HG02852 (cell line): ENCODE data around the gene MYBL2.
"Not testable (repeated sequence)": the region's sequence is repeated elsewhere in the genome, so short reads cannot be mapped to it uniquely, and the experiment has no call there.

Experiments
- ATAC-seq: cut with Tn5 transposase; IDR thresholded peaks from one replicate; pipeline ENCODE4 v1.9.1; 2021; ENCODE audit warnings: mild to moderate bottlenecking, moderate library complexity; ENCODE audit not compliant: unreplicated experiment

MYBL2 gene

GRCh38 chr20:43749734-43750294 is 82.9 kb downstream of the MYBL2 start:
- ATAC-seq: no peak

DNA sequence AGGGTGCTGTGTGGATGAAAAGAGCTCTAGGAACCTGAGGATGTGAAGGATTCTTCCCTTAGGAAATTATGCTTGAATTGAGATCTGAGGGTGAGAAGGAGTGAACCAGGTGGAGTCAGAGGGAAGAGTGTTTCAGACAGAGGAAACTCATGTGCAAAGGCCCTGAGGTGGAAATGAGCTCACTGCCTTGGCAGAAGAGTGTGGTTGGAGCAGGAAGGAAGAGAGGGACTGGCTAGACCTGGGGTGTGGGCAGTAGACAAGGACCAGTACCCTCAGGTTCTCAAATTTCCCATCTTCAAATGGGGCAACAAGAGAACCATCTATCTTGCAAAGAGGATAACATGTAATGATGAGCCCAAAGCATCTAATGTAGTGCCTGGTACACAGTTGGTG is 83.9 kb downstream of the MYBL2 start:
- ATAC-seq: no peak

GRCh38 chr20:43751167-43752050 is 84.5 kb downstream of the MYBL2 start:
- peak; percentile 77 for ATAC-seq

DNA sequence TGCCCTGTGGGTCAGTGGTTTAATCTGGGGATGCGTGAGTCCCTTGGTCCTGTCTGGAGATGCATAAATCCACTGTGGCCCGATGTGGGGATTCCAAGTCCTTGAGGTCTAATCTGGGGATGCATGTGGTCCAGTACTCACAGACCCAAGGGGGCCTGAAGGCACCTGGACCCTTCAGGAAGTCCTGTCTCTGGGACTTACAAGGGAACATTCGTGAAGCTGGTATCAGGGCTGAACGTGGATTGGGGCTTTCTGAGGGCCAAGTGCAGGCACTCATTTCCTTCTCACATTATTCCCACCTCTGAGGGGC is 85.1 kb downstream of the MYBL2 start:
- no peak for ATAC-seq

DNA sequence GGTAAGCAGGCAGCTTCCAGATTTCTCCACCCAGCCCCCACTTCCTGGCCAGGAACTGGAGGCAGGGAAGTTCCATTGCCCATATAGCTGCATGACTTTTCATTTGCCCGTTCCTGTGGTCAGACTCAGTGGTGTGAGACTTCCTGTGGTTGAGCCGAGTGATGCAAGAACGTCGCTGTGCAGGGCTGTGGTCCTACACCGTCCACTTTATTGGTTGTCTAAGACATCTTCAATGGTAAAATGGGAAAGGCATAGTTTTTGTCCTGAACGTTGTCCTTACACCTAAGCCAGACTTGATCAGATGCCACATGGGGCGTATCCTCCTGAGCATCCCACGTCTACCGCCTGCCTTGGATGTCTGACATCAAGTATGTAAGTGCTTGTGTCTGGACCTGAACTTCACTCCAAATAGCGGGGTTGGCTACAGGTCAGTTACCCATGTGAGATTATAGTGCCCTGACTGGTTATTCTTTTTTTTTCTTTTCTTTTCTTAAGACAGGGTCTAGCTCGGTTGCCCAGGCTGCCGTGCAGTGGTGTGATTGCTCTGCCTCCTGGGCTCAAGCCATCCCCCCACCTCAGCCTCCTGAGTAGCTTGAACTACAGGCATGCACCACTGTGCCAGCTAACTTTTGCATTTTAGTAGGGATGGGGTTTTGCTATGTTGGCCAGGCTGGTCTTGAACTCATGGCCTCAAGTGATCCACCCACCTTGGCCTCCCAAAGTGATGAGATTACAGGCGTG is 85.8 kb downstream of the MYBL2 start:
- ATAC-seq: peak; percentile 64

GRCh38 chr20:43755390-43755789 is 88.5 kb downstream of the MYBL2 start:
- ATAC-seq: no peak

DNA sequence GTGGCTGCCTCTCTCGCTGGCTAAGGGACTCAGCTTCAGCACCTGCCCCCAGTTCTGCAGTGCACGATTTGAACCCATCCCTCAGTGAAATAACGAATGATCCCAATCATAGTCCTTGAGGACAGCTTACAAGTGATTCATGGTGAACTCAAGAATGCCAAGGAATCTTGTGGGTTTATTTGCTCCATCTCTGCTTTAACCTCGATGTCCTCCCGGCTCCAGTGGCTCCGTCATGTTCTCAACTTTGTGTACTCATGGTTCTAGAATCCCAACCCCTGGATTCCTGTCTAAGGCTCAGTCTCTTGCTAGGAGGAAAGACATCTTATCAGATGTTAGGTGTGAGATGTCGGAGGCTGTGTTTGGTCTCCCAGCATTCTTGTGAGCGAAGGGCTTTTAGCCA is 88.9 kb downstream of the MYBL2 start:
- no peak for ATAC-seq

- not testable (repeated sequence) for ATAC-seq
These were observed 91.0 kb downstream of the MYBL2 start for GRCh38 chr20:43757888-43758287.

GRCh38 chr20:43761386-43762340 is 94.7 kb downstream of the MYBL2 start:
- no peak for ATAC-seq

DNA sequence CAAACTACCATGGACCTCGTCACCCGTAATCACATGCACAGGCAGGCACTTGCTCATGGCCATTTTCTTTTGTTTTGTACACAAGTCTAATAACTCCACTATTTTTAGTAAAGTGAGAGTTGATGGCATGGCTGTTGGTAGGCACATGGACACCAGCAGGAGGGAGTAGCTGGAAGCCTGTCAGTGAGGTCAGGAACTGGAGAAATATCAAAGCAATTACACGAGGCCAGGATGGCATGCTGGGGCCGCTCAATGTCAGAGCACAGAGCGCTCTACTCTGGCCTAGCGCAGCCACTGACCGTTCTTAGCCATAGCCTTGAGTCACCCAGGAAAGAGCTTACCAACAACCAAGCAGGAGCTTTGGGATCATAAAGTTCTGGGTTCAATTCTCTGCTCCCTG is 96.0 kb downstream of the MYBL2 start:
- no peak for ATAC-seq

- no peak for ATAC-seq
These were observed 99.0 kb downstream of the MYBL2 start for GRCh38 chr20:43765916-43766315.
